Suppressor macrophage treated with lipopolysaccharide for 1 hour (primary cell): ENCODE results near the gene FITM2.
"Not testable (repeated sequence)": the region's sequence is repeated elsewhere in the genome, so short reads cannot be mapped to it uniquely, and the experiment has no call there.

ENCODE experiments used
- DNase-seq, 3 donors: peaks; one replicate each; pipeline ENCODE4 v3.0.0-alpha.2; 2020 to 2022

The FITM2 gene

GRCh38 chr20:44310664-44311639, at the start of gene FITM2:
TSS of gene FITM2 (minus strand) at chr20:44311202. CDS start at chr20:44311148, 54 bp downstream.
- DNase-seq, result peak; percentile 99

GRCh38 chr20:44360221-44360620, 49.2 kb upstream of the FITM2 start:
- DNase-seq, result no peak

GRCh38 chr20:44358776-44359175, 47.8 kb upstream of the FITM2 start:
- no peak for DNase-seq

- DNase-seq, result no peak
These were observed 46.6 kb upstream of the FITM2 start for GRCh38 chr20:44357555-44358125.

- DNase-seq, result no peak
These were observed 46.0 kb upstream of the FITM2 start for GRCh38 chr20:44357020-44357419.

GRCh38 chr20:44356353-44356723, 45.3 kb upstream of the FITM2 start:
- DNase-seq, result no peak

- DNase-seq, result no peak
These were observed 44.7 kb upstream of the FITM2 start, which contains the start of gene HNF4A for GRCh38 chr20:44355498-44356352. TSS of gene HNF4A (plus strand) at chr20:44355699. CDS start at chr20:44355805, 106 bp downstream.

- DNase-seq, result no peak
These were observed 44.0 kb upstream of the FITM2 start for GRCh38 chr20:44354979-44355497.

- no peak for DNase-seq
These were observed 39.6 kb upstream of the FITM2 start for GRCh38 chr20:44350567-44350966.

- DNase-seq, result no peak
These were observed 38.3 kb upstream of the FITM2 start for GRCh38 chr20:44349349-44349748.

- no peak for DNase-seq
These were observed 37.2 kb upstream of the FITM2 start for GRCh38 chr20:44348168-44348659.

GRCh38 chr20:44345941-44346340, 34.9 kb upstream of the FITM2 start:
- not testable (repeated sequence) for DNase-seq

- no peak for DNase-seq
These were observed 34.1 kb upstream of the FITM2 start for GRCh38 chr20:44345147-44345546.

GRCh38 chr20:44344723-44345122, 33.7 kb upstream of the FITM2 start:
- DNase-seq, result no peak

- DNase-seq, result no peak
These were observed 32.2 kb upstream of the FITM2 start for GRCh38 chr20:44343162-44343675.

- DNase-seq, result peak in 1 of 3 donors; percentile 9
These were observed 31.2 kb upstream of the FITM2 start for GRCh38 chr20:44342248-44342647.

GRCh38 chr20:44336725-44337380, 25.9 kb upstream of the FITM2 start, which contains the start of gene R3HDML:
TSS of gene R3HDML (plus strand) at chr20:44337043. CDS start at chr20:44337158, 115 bp downstream.
- no peak for DNase-seq

GRCh38 chr20:44336086-44336485, 25.1 kb upstream of the FITM2 start:
- no peak for DNase-seq

- DNase-seq, result no peak
These were observed 24.7 kb upstream of the FITM2 start for GRCh38 chr20:44335675-44336074.

- no peak for DNase-seq
These were observed 23.7 kb upstream of the FITM2 start for GRCh38 chr20:44334709-44335108.

GRCh38 chr20:44334306-44334705, 23.3 kb upstream of the FITM2 start:
- DNase-seq, result no peak

GRCh38 chr20:44331201-44331600, 20.2 kb upstream of the FITM2 start:
- DNase-seq, result no peak
